ENCODE data around the gene COL1A1. TPM values are rescaled to one million over a fixed set of nuclear protein-coding genes. Genes with fewer than 3 reads are reported as not detected.

The COL1A1 gene
- total RNA-seq, 1 donor from 2014 or later, result 1.1 TPM

DNA sequence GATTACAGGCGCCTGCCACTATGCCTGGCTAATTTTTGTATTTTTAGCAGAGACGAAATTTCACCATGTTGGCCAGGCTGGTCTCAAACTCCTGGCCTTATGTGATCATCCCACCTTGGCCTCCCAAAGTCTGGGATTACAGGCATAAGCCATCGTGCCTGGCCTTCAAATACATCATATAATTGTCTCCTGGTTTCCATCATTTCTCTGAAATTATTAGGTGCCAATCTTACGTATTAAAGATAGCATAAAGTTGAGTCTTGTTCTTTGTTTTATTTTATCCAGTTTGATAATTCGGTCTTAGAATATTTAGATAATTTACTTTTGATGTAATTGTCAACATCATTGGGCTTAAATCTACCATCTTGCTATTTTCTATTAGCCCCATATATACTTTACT, 40.0 kb upstream of the COL1A1 start:
- peaks cover 5% of the 10 kb centered on the region for H3K9me3 Mint-ChIP-seq

GRCh38 chr17:50240851-50241250, 39.4 kb upstream of the COL1A1 start:
- peaks cover 3% of the 10 kb centered on the region for H3K4me1 Mint-ChIP-seq
- no peak overlapping the region for H3K27ac Mint-ChIP-seq
- H3F3A ChIP-seq (ENCODE audit: low read depth), result no peaks in the 10 kb centered on the region

More for the DNA sequence above, 40.0 kb upstream of the COL1A1 start:
- Mint-ChIP-seq H3K4me1 (peaks cover 3% of the 10 kb centered on the region), H3K36me3 (no peaks in the 10 kb centered on the region), H3K27me3 (ENCODE audit: insufficient read depth, low read depth) (peaks cover 3% of the 10 kb centered on the region), H3K4me3 (no peak overlapping the region), H3K27ac (no peak overlapping the region)
- no peaks in the 10 kb centered on the region for H3K79me2 ChIP-seq (ENCODE audit: low read depth)
- H3K4me3 ChIP-seq, result no peak overlapping the region
- H3K36me3 ChIP-seq, result no peaks in the 10 kb centered on the region
- no peak for DNase-seq (ENCODE audit: low spot score)
- no peaks in the 10 kb centered on the region for H3K9me3 ChIP-seq (ENCODE audit: low read depth)
- H2AFZ ChIP-seq (replicated peaks), result no peak overlapping the region
- TF ChIP-seq, protein P1, sequence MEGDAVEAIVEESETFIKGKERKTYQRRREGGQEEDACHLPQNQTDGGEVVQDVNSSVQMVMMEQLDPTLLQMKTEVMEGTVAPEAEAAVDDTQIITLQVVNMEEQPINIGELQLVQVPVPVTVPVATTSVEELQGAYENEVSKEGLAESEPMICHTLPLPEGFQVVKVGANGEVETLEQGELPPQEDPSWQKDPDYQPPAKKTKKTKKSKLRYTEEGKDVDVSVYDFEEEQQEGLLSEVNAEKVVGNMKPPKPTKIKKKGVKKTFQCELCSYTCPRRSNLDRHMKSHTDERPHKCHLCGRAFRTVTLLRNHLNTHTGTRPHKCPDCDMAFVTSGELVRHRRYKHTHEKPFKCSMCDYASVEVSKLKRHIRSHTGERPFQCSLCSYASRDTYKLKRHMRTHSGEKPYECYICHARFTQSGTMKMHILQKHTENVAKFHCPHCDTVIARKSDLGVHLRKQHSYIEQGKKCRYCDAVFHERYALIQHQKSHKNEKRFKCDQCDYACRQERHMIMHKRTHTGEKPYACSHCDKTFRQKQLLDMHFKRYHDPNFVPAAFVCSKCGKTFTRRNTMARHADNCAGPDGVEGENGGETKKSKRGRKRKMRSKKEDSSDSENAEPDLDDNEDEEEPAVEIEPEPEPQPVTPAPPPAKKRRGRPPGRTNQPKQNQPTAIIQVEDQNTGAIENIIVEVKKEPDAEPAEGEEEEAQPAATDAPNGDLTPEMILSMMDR (IDR thresholded peaks at IDR 0.05), result no peak
- TF ChIP-seq EZH2 (IDR thresholded peaks at IDR 0.05) (no peak), EZH2phosphoT487 (IDR thresholded peaks at IDR 0.05) (no peak)
- H3K27ac ChIP-seq, result no peak overlapping the region
- no peak overlapping the region for H3K9ac ChIP-seq
- H3K4me2 ChIP-seq, result no peak overlapping the region
- H3K27me3 ChIP-seq, result no peaks in the 10 kb centered on the region
- H3F3A ChIP-seq (ENCODE audit: low read depth), result no peaks in the 10 kb centered on the region
- no peaks in the 10 kb centered on the region for H3K4me1 ChIP-seq
- no peaks in the 10 kb centered on the region for H4K20me1 ChIP-seq (ENCODE audit: low read depth)

GRCh38 chr17:50239937-50240336, 38.5 kb upstream of the COL1A1 start:
- H3K4me3 Mint-ChIP-seq, result no peak overlapping the region
- no peaks in the 10 kb centered on the region for H3K27me3 ChIP-seq
- H3K27me3 Mint-ChIP-seq (ENCODE audit: insufficient read depth, low read depth), result peaks cover 2% of the 10 kb centered on the region
- H3K36me3 ChIP-seq, result no peaks in the 10 kb centered on the region
- no peaks in the 10 kb centered on the region for H3F3A ChIP-seq (ENCODE audit: low read depth)
- H3K9me3 Mint-ChIP-seq, result peaks cover 12% of the 10 kb centered on the region
- TF ChIP-seq EZH2phosphoT487 (IDR thresholded peaks at IDR 0.05) (no peak), EZH2 (IDR thresholded peaks at IDR 0.05) (no peak)
- TF ChIP-seq, protein P1 (IDR thresholded peaks at IDR 0.05), result no peak
- H3K4me3 ChIP-seq, result no peak overlapping the region
- H3K27ac ChIP-seq, result no peak overlapping the region
- H3K9me3 ChIP-seq (ENCODE audit: low read depth), result no peaks in the 10 kb centered on the region
- no peaks in the 10 kb centered on the region for H3K79me2 ChIP-seq (ENCODE audit: low read depth)
- H3K4me2 ChIP-seq, result no peak overlapping the region
- no peak overlapping the region for H3K9ac ChIP-seq
- no peaks in the 10 kb centered on the region for H3K36me3 Mint-ChIP-seq
- no peaks in the 10 kb centered on the region for H4K20me1 ChIP-seq (ENCODE audit: low read depth)
- no peaks in the 10 kb centered on the region for H3K4me1 ChIP-seq
- H3K4me1 Mint-ChIP-seq, result peaks cover 3% of the 10 kb centered on the region
- no peak for DNase-seq (ENCODE audit: low spot score)
- no peak overlapping the region for H2AFZ ChIP-seq (replicated peaks)
- H3K27ac Mint-ChIP-seq, result no peak overlapping the region

More at GRCh38 chr17:50240851-50241250, 39.4 kb upstream of the COL1A1 start:
- Mint-ChIP-seq H3K9me3 (peaks cover 6% of the 10 kb centered on the region), H3K27me3 (ENCODE audit: insufficient read depth, low read depth) (peaks cover 3% of the 10 kb centered on the region), H3K4me3 (no peak overlapping the region), H3K36me3 (no peaks in the 10 kb centered on the region)
- no peak overlapping the region for H3K4me3 ChIP-seq
- no peak overlapping the region for H2AFZ ChIP-seq (replicated peaks)
- no peaks in the 10 kb centered on the region for H3K27me3 ChIP-seq
- H3K79me2 ChIP-seq (ENCODE audit: low read depth), result no peaks in the 10 kb centered on the region
- no peaks in the 10 kb centered on the region for H4K20me1 ChIP-seq (ENCODE audit: low read depth)
- H3K4me2 ChIP-seq, result no peak overlapping the region
- no peaks in the 10 kb centered on the region for H3K36me3 ChIP-seq
- H3K9me3 ChIP-seq (ENCODE audit: low read depth), result no peaks in the 10 kb centered on the region
- H3K4me1 ChIP-seq, result no peaks in the 10 kb centered on the region
- no peak overlapping the region for H3K27ac ChIP-seq
- TF ChIP-seq EZH2phosphoT487 (IDR thresholded peaks at IDR 0.05), result no peak
- TF ChIP-seq, protein P1 (IDR thresholded peaks at IDR 0.05), result no peak
- no peak for TF ChIP-seq EZH2 (IDR thresholded peaks at IDR 0.05)
- H3K9ac ChIP-seq, result no peak overlapping the region
- no peak for DNase-seq (ENCODE audit: low spot score)

All from neural progenitor cell (in vitro differentiated cells).